Liver (tissue), 9 donors: Measurements from ENCODE around the gene CCDC61. TPM values are rescaled to one million over a fixed set of nuclear protein-coding genes. Genes with fewer than 3 reads are reported as not detected.

ENCODE experiments used
- DNase-seq: peaks from one replicate; pipeline ENCODE4 v3.0.0-alpha.2; 2017; ENCODE audit warnings: low spot score
- H3K27ac ChIP-seq, 2 donors: one replicate each; pipeline ENCODE4 v1.7.0; 2013; ENCODE audit warnings: inconsistent platforms in 2 of 2, low read length in 2 of 2, control low read depth in 1 of 2, low read depth in 1 of 2, mild to moderate bottlenecking in 1 of 2
- H3K27me3 ChIP-seq, 4 donors: one replicate each; pipeline versions ENCODE4 v1.6.1 to v1.7.0; 2013; ENCODE audit warnings: low read length in 3 of 4, inconsistent platforms in 1 of 4, mild to moderate bottlenecking in 1 of 4, moderate library complexity in 1 of 4; ENCODE audit not compliant: control insufficient read depth in 4 of 4, insufficient read depth in 4 of 4
- H3K36me3 ChIP-seq, 4 donors: one replicate each; pipeline versions ENCODE4 v1.6.1 to v1.7.0; 2013; ENCODE audit warnings: low read length in 3 of 4, mild to moderate bottlenecking in 3 of 4, low read depth in 1 of 4, moderate library complexity in 1 of 4; ENCODE audit not compliant: control insufficient read depth in 4 of 4, insufficient read depth in 3 of 4
- H3K4me1 ChIP-seq, 4 donors: one replicate each; pipeline versions ENCODE4 v1.6.1 to v1.7.0; 2013; ENCODE audit warnings: low read length in 3 of 4, mild to moderate bottlenecking in 3 of 4, moderate library complexity in 1 of 4; ENCODE audit not compliant: control insufficient read depth in 4 of 4, insufficient read depth in 4 of 4
- H3K4me3 ChIP-seq, 3 donors: one replicate each; pipeline versions ENCODE4 v1.6.1 to v1.7.0; 2013; ENCODE audit warnings: low read length in 3 of 3, control low read depth in 1 of 3, low read depth in 1 of 3, mild to moderate bottlenecking in 1 of 3
- H3K9ac ChIP-seq, 2 donors: one replicate each; pipeline ENCODE4 v1.7.0; 2013; ENCODE audit warnings: low read length in 2 of 2, mild to moderate bottlenecking in 2 of 2, moderate library complexity in 2 of 2, control low read depth in 1 of 2, low read depth in 1 of 2
- H3K9me3 ChIP-seq, 4 donors: one replicate each; pipeline versions ENCODE4 v1.6.1 to v1.7.0; 2013; ENCODE audit warnings: low read length in 3 of 4; ENCODE audit not compliant: control insufficient read depth in 4 of 4
- CTCF ChIP-seq: fragments of 150-350 bp; IDR thresholded peaks from 2 replicates; pipeline ENCODE4 v1.5.1; 2017; ENCODE audit warnings: improper control_type of control experiment, low read depth, low read length; ENCODE audit not compliant: missing input control
- EGR1 ChIP-seq, 2 donors: IDR thresholded peaks; 2 replicates each; pipeline ENCODE4 v1.6.1; 2016 to 2018; ENCODE audit warnings: antibody characterized with exemption in 2 of 2, low read depth in 2 of 2
- FOXA1 ChIP-seq: IDR thresholded peaks from 2 replicates; pipeline ENCODE4 v1.6.1; 2016; ENCODE audit warnings: antibody characterized with exemption
- FOXA2 ChIP-seq: IDR thresholded peaks from 2 replicates; pipeline ENCODE4 v1.6.1; 2016; ENCODE audit warnings: antibody characterized with exemption
- HNF4A ChIP-seq, 2 donors: conservative IDR thresholded peaks; 2 replicates each; pipeline ENCODE4 v1.6.1; 2016; ENCODE audit warnings: antibody characterized with exemption in 2 of 2, mild to moderate bottlenecking in 2 of 2
- JUND ChIP-seq, 2 donors: IDR thresholded peaks; 2 replicates each; pipeline ENCODE4 v1.6.1; 2016; ENCODE audit warnings: antibody characterized with exemption in 2 of 2
- NR2F2 ChIP-seq: IDR thresholded peaks from 2 replicates; pipeline ENCODE4 v1.6.1; 2016; ENCODE audit warnings: antibody characterized with exemption
- RAD21 ChIP-seq, 2 donors: IDR thresholded peaks; 2 replicates each; pipeline ENCODE4 v1.6.1; 2016; ENCODE audit warnings: antibody characterized with exemption in 2 of 2, mild to moderate bottlenecking in 2 of 2
- REST ChIP-seq: IDR thresholded peaks from 2 replicates; pipeline ENCODE4 v1.6.1; 2016; ENCODE audit warnings: antibody characterized with exemption, mild to moderate bottlenecking
- RXRA ChIP-seq, 2 donors: IDR thresholded peaks; 2 replicates each; pipeline ENCODE4 v1.6.1; 2017 to 2018; ENCODE audit warnings: antibody characterized with exemption in 2 of 2, mild to moderate bottlenecking in 1 of 2
- SP1 ChIP-seq: IDR thresholded peaks from 2 replicates; pipeline ENCODE4 v1.6.1; 2018; ENCODE audit warnings: antibody characterized with exemption, mild to moderate bottlenecking
- TAF1 ChIP-seq: conservative IDR thresholded peaks from 2 replicates; pipeline ENCODE4 v1.6.1; 2016; ENCODE audit warnings: antibody characterized with exemption, mild to moderate bottlenecking
- YY1 ChIP-seq: IDR thresholded peaks from 2 replicates; pipeline ENCODE4 v1.6.1; 2016; ENCODE audit warnings: antibody characterized with exemption, mild to moderate bottlenecking
- WGBS: extraction: QIAGEN DNeasy Blood & Tissue Kit; methylation state at CpG from one replicate; pipeline ENCODE4 v1.1.7; 2013; 5-methylcytosine and 5-hydroxymethylcytosine counted together
- polyA plus RNA-seq, 2 donors: library from polyadenylated mRNA; stranded (reverse) in 1 of 2; unstranded in 1 of 2; fragments of 200-250 nt in 1 of 2; fragments of >200 nt in 1 of 2; fragmentation: Nextera tagmentation in 1 of 2; extraction: Ambion mirVana in 1 of 2; gene quantifications; one replicate each; pipeline versions ENCODE4 v1.2.1 to v1.2.3, GENCODE V29; 2013 to 2015
- total RNA-seq, 2 donors: library from RNA; depleted of rRNA; stranded (reverse); fragments of >200 nt; gene quantifications; one replicate each; pipeline ENCODE4 v1.2.3, GENCODE V29; 2014
- TF ChIP-seq, protein P1 (sequence below): IDR thresholded peaks from 2 replicates; pipeline ENCODE4 v1.6.1; 2016; ENCODE audit warnings: antibody characterized with exemption
- TF ChIP-seq, protein P2 (sequence below): IDR thresholded peaks from 2 replicates; pipeline ENCODE4 v1.6.1; 2016; ENCODE audit warnings: antibody characterized with exemption
- TF ChIP-seq, protein P3 (sequence below): IDR thresholded peaks from 2 replicates; pipeline ENCODE4 v1.6.1; 2016; ENCODE audit warnings: antibody characterized with exemption
- donor health status: healthy.
- donor health status: healthy.
- donor health status: healthy.
- donor health status: healthy.
- donor health status: healthy.

The CCDC61 gene
- total and polyA plus RNA-seq, 4 donors: 1.7 to 6.3 (median 2.9) TPM

DNA sequence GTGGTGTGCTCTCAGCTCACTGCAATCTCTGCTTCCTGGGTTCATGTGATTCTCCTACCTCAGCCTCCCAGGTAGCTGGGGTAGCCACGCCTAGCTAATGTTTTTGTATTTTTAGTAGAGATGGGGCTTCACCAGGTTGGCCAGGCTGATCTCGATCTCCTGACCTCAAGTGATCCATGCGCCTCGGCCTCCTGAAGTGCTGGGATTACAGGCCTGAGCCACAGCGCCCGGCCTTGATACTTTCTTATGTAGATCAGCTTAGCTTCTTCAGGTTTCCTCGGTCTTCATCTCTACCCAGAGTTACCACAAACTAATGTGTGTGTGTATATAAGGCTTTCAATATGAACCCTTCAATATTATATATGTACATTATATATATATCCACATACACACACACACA lies 9.9 kb upstream of the CCDC61 start:
- no peaks in the 10 kb centered on the region for H3K4me1 ChIP-seq
- TF ChIP-seq, protein P1, sequence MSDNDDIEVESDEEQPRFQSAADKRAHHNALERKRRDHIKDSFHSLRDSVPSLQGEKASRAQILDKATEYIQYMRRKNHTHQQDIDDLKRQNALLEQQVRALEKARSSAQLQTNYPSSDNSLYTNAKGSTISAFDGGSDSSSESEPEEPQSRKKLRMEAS: no peak
- TF ChIP-seq NR2F2 (no peak), EGR1 (IDR thresholded peaks at IDR 0.05; ENCODE audit: low read depth in 2 of 2) (no peak), FOXA2 (no peak), YY1 (no peak), TAF1 (no peak), RAD21 (IDR thresholded peaks at IDR 0.05) (no peak), SP1 (no peak), JUND (IDR thresholded peaks at IDR 0.05) (no peak)
- TF ChIP-seq, protein P2, sequence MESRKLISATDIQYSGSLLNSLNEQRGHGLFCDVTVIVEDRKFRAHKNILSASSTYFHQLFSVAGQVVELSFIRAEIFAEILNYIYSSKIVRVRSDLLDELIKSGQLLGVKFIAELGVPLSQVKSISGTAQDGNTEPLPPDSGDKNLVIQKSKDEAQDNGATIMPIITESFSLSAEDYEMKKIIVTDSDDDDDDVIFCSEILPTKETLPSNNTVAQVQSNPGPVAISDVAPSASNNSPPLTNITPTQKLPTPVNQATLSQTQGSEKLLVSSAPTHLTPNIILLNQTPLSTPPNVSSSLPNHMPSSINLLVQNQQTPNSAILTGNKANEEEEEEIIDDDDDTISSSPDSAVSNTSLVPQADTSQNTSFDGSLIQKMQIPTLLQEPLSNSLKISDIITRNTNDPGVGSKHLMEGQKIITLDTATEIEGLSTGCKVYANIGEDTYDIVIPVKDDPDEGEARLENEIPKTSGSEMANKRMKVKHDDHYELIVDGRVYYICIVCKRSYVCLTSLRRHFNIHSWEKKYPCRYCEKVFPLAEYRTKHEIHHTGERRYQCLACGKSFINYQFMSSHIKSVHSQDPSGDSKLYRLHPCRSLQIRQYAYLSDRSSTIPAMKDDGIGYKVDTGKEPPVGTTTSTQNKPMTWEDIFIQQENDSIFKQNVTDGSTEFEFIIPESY: no peak
- no peaks in the 10 kb centered on the region for H3K36me3 ChIP-seq
- no peak overlapping the region for H3K4me3 ChIP-seq
- no peaks in the 10 kb centered on the region for H3K9me3 ChIP-seq
- peaks cover 0 to 3% (median 0%) of the 10 kb centered on the region in 4 donors for H3K27me3 ChIP-seq
- H3K9ac ChIP-seq: no peak overlapping the region
- 87% methylated on average over 7 of the region's 7 CpGs for WGBS
- H3K27ac ChIP-seq: no peak overlapping the region
- DNase-seq: no peak

DNA sequence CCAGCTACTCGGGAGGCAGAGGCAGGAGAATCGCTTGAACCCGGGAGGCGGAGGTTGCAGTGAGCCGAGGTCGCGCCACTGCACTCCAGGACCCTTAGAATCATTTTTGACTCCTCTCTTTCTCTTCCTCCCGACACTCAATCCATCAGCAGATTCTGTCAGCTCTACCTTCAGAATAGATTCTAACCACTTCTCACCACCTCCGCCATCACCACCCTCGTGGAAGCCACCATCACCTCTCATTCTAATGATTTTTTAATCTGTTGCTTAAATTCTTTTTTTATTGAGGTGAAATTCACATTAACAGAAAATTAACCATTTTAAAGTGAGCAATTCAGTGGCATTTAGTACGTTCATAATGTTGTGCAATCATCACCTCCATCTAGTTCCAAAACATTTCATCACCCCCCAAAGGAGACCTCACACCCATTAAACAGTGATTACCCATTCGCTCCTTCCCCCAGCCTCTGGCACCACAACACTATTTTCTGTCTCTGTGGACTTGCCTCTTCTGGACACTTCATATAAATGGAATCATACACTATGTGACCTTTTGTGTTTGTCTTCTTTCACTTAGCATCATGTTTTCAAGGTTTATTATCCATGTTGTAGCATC lies 5.0 kb upstream of the CCDC61 start:
- 84% methylated on average over 12 of the region's 12 CpGs for WGBS
- Histone ChIP-seq H3K9ac (no peak overlapping the region), H3K27ac (no peak overlapping the region), H3K4me3 (no peak overlapping the region), H3K9me3 (no peaks in the 10 kb centered on the region), H3K4me1 (peaks cover 0 to 4% (median 2%) of the 10 kb centered on the region in 4 donors), H3K27me3 (no peaks in the 10 kb centered on the region), H3K36me3 (no peaks in the 10 kb centered on the region)
- DNase-seq: no peak
- TF ChIP-seq, protein P2: no peak

DNA sequence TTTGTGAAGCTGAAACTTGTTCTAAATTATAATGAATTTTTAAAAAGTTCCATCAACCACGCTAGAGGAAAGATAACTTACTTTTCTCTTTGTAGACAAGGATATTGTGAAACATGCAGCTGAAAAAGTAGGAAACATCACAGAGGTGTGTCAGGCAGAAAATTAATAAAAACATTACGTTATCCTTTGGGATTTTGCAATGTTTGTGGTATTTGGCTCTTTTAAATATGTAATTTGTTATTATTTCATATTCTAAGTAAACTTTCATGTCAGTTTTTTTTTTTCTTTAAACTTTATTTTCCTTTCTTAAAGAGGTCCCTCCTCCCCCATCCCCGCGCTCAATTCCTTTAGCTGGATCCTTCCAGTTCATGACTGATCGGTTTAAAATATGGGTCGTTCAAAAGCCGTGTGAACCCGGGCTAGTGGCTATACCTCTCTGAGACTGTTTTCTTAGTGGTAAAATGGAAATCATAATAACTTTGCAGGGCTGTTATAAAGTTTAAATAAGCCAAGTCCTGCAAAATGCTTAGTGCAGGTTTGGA lies 740 bp upstream of the CCDC61 start:
- no peak for DNase-seq
- peak overlapping the region; percentile 53 to 67 for H3K9ac ChIP-seq
- WGBS: 4% methylated on average over 8 of the region's 8 CpGs
- peak overlapping the region; percentile 61 to 83 (median 77) for H3K4me3 ChIP-seq
- H3K27ac ChIP-seq: no peak overlapping the region
- H3K4me1 ChIP-seq: peaks cover 0 to 12% (median 8%) of the 10 kb centered on the region in 4 donors
- no peaks in the 10 kb centered on the region for H3K9me3 ChIP-seq
- no peaks in the 10 kb centered on the region for H3K27me3 ChIP-seq
- no peaks in the 10 kb centered on the region for H3K36me3 ChIP-seq
- TF ChIP-seq TAF1 (no peak), JUND (IDR thresholded peaks at IDR 0.05) (no peak), FOXA1 (no peak), EGR1 (IDR thresholded peaks at IDR 0.05; ENCODE audit: low read depth in 2 of 2) (no peak), REST (no peak), NR2F2 (no peak), YY1 (no peak), FOXA2 (no peak), RAD21 (IDR thresholded peaks at IDR 0.05) (no peak), HNF4A (conservative IDR thresholded peaks at IDR 0.05) (no peak), RXRA (IDR thresholded peaks at IDR 0.05) (no peak), CTCF (no peak)
- TF ChIP-seq, protein P3, sequence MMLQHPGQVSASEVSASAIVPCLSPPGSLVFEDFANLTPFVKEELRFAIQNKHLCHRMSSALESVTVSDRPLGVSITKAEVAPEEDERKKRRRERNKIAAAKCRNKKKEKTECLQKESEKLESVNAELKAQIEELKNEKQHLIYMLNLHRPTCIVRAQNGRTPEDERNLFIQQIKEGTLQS: no peak
- TF ChIP-seq, protein P1: no peak
